K562 (cell line): ENCODE data around the gene RPS27. TPM values are rescaled to one million over a fixed set of nuclear protein-coding genes. Genes with fewer than 3 reads are reported as not detected.
A peak's percentile ranks its signal among the peaks of the same experiment; 100 is the strongest.

Source experiments
- BCOR ChIP-seq: fragments of 450-650 bp; IDR thresholded peaks from 2 replicates; pipeline ENCODE4 v1.6.1; 2016
- GTF2B ChIP-seq: IDR thresholded peaks from 2 replicates; pipeline ENCODE4 v1.6.1; 2011; ENCODE audit not compliant: insufficient read length; ENCODE audit errors: extremely low read depth
- GTF3C2 ChIP-seq: IDR thresholded peaks from 3 replicates; pipeline ENCODE4 v1.6.1; 2011; ENCODE audit warnings: borderline replicate concordance, mild to moderate bottlenecking, moderate library complexity; ENCODE audit not compliant: insufficient read length; ENCODE audit errors: extremely low read depth
- MAX ChIP-seq: sonication (generic); formaldehyde crosslinking; IDR thresholded peaks from 2 replicates; pipeline ENCODE4 v1.9.0; 2022; ENCODE audit warnings: mild to moderate bottlenecking, missing genetic modification reagents
- TFE3 ChIP-seq: fragments of 450-650 bp; formaldehyde crosslinking; IDR thresholded peaks from 2 replicates; pipeline ENCODE4 v1.4.0; 2020; ENCODE audit warnings: mild to moderate bottlenecking, mixed read lengths
- ZBTB12 ChIP-seq: fragments of 250-450 bp; sonication (Bioruptor Pico); IDR thresholded peaks from 2 replicates; pipeline ENCODE4 v1.4.0; 2020
- ZBTB2 ChIP-seq: fragments of 450-650 bp; IDR thresholded peaks from 2 replicates; pipeline ENCODE4 v1.6.1; 2016; ENCODE audit warnings: antibody characterized with exemption
- ZBTB5 ChIP-seq: fragments of 450-650 bp; IDR thresholded peaks from 2 replicates; pipeline ENCODE4 v1.6.1; 2017; ENCODE audit warnings: antibody characterized with exemption
- ZNF76 ChIP-seq: fragments of 250-450 bp; sonication (Bioruptor Pico); IDR thresholded peaks from 2 replicates; pipeline ENCODE4 v1.4.0; 2020; ENCODE audit warnings: mild to moderate bottlenecking, moderate library complexity, borderline replicate concordance
- polyA plus RNA-seq, 8 experiments: library from polyadenylated mRNA; depleted of rRNA in 4 of 8; stranded (reverse) in 5 of 8; unstranded in 3 of 8; fragments of >200 nt; fragmentation: Nextera tagmentation in 2 of 8; fragmentation: Illumina TruSeq in 1 of 8; extraction: Ambion mirVana in 2 of 8; extraction: Trizol in 1 of 8; gene quantifications; 2 replicates each; pipeline versions ENCODE4 v1.2.1 to v1.2.3, GENCODE V29; 2011 to 2014; ENCODE audit warnings: inconsistent platforms in 1 of 8, missing spikeins in 1 of 8
- total RNA-seq, 7 experiments: library from RNA; depleted of rRNA in 6 of 7; stranded (reverse); fragments of >200 nt in 6 of 7; fragmentation: Illumina TruSeq in 2 of 7; extraction: Trizol in 2 of 7; gene quantifications; 2 replicates each; pipeline versions ENCODE4 v1.2.1 to v1.2.3, GENCODE V29; 2011 to 2021; ENCODE audit warnings: low replicate concordance in 1 of 7

The RPS27 gene
- total and polyA plus RNA-seq, 9 of the 15 experiments (the other 6 are each of a cell fraction or from before 2014, with no cell fraction given), result 2,091 to 9,377 (median 6,706) TPM

- TF ChIP-seq ZBTB12, result no peak
- no peak for TF ChIP-seq TFE3 (CRISPR knock-in tag)
- TF ChIP-seq ZNF76 (CRISPR knock-in tag), result no peak; the same call in 1 of the 2 replicates
- TF ChIP-seq GTF3C2, result no peak
- 0 out of 2 replicates have a peak, but pooled peaks have one; percentile 7 for TF ChIP-seq ZBTB2
- TF ChIP-seq BCOR, result no peak
- peak; percentile 57 for TF ChIP-seq MAX (CRISPR knock-in tag)
- no peak for TF ChIP-seq ZBTB5
- no peak for TF ChIP-seq GTF2B
Observed at GRCh38 chr1:153945795-153946621, 44.6 kb upstream of the RPS27 start (continued).
